Measurements from ENCODE around the gene PCBP3.

PCBP3 gene

GRCh38 chr21:45802425-45802824 lies 158.9 kb downstream of the PCBP3 start:
- Histone ChIP-seq H3F3A (ENCODE audit: insufficient read depth, low read length) (no peaks in the 10 kb centered on the region), H3K9ac (ENCODE audit: low read length) (no peak overlapping the region), H3K4me1 (ENCODE audit: low read length) (no peaks in the 10 kb centered on the region), H3K4me3 (ENCODE audit: low read length) (no peak overlapping the region), H3K4me2 (ENCODE audit: low read depth, low read length) (no peak overlapping the region), H2AFZ (ENCODE audit: low read length) (no peak overlapping the region), H3K27ac (ENCODE audit: low read length) (no peak overlapping the region), H3K79me2 (ENCODE audit: low read length) (no peaks in the 10 kb centered on the region), H3K9me3 (replicated peaks; ENCODE audit: insufficient read depth, low read length) (no peaks in the 10 kb centered on the region), H3K36me3 (replicated peaks; ENCODE audit: insufficient read depth, low read length) (no peaks in the 10 kb centered on the region), H3K9me2 (replicated peaks; ENCODE audit: insufficient read depth, low read length) (no peaks in the 10 kb centered on the region), H4K20me1 (ENCODE audit: insufficient read depth, low read length) (no peaks in the 10 kb centered on the region), H3K27me3 (replicated peaks; ENCODE audit: insufficient read depth, low read length) (no peaks in the 10 kb centered on the region)
- TF ChIP-seq EZH2phosphoT487 (IDR thresholded peaks at IDR 0.05; ENCODE audit: low read length) (no peak), EZH2 (optimal IDR thresholded peaks at IDR 0.05; ENCODE audit: low read depth, low read length) (no peak), CTCF (IDR thresholded peaks at IDR 0.05; ENCODE audit: low read length) (no peak)
- DNase-seq, result no peak

GRCh38 chr21:45802956-45803617 lies 159.6 kb downstream of the PCBP3 start:
- TF ChIP-seq CTCF (IDR thresholded peaks at IDR 0.05; ENCODE audit: low read length) (no peak), EZH2phosphoT487 (IDR thresholded peaks at IDR 0.05; ENCODE audit: low read length) (no peak), EZH2 (optimal IDR thresholded peaks at IDR 0.05; ENCODE audit: low read depth, low read length) (no peak)
- no peaks in the 10 kb centered on the region for H3K4me1 ChIP-seq (ENCODE audit: low read length)
- no peak overlapping the region for H3K4me3 ChIP-seq (ENCODE audit: low read length)
- H3K79me2 ChIP-seq (ENCODE audit: low read length), result no peaks in the 10 kb centered on the region
- H3K4me2 ChIP-seq (ENCODE audit: low read depth, low read length), result no peak overlapping the region
- no peaks in the 10 kb centered on the region for H4K20me1 ChIP-seq (ENCODE audit: insufficient read depth, low read length)
- no peaks in the 10 kb centered on the region for H3K9me2 ChIP-seq (replicated peaks; ENCODE audit: insufficient read depth, low read length)
- H2AFZ ChIP-seq (ENCODE audit: low read length), result no peak overlapping the region
- no peak for DNase-seq
- no peaks in the 10 kb centered on the region for H3K9me3 ChIP-seq (replicated peaks; ENCODE audit: insufficient read depth, low read length)
- H3K27ac ChIP-seq (ENCODE audit: low read length), result no peak overlapping the region
- no peaks in the 10 kb centered on the region for H3K27me3 ChIP-seq (replicated peaks; ENCODE audit: insufficient read depth, low read length)
- no peaks in the 10 kb centered on the region for H3F3A ChIP-seq (ENCODE audit: insufficient read depth, low read length)
- no peak overlapping the region for H3K9ac ChIP-seq (ENCODE audit: low read length)
- H3K36me3 ChIP-seq (replicated peaks; ENCODE audit: insufficient read depth, low read length), result no peaks in the 10 kb centered on the region

DNA sequence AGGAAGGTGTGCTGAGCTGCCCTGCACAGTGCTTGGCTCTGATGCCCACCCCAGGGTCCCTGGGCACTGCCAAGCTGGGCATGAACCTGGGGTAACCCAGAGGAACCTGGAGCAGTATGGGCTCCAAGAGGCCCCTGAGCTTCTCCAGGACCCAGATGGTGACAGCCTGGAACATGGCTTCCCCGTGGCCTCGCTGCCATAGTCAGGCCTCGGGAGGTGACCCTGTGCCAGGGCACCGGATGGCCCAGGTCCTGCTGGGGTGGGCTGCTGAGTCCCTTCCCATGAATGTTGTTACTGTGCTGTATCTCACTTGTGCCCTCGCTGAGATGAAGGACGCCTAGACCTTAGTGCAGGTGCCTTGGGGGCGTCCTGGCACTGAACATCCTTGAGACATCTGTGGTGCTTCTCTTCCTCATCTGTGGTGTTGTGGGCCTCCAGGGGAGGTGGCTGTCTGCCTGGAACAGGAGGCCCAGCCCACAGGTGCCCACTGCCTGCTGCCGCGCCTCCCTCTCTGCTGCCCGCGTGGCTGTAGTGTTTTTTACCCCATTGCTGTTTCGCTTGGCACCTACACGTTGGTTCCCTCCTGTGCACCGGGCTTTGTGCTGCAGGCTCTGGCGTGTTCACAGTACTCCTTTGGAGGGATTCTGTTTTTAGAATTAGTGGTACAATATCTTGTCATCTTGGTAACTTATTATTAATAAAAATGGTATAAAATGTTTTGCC lies 160.3 kb downstream of the PCBP3 start:
- no peak for TF ChIP-seq EZH2phosphoT487 (IDR thresholded peaks at IDR 0.05; ENCODE audit: low read length)
- TF ChIP-seq CTCF (IDR thresholded peaks at IDR 0.05; ENCODE audit: low read length), result no peak
- TF ChIP-seq EZH2 (optimal IDR thresholded peaks at IDR 0.05; ENCODE audit: low read depth, low read length), result no peak
- Histone ChIP-seq H3K36me3 (replicated peaks; ENCODE audit: insufficient read depth, low read length) (no peaks in the 10 kb centered on the region), H3K4me2 (ENCODE audit: low read depth, low read length) (no peak overlapping the region), H3K4me3 (ENCODE audit: low read length) (no peak overlapping the region), H3K27me3 (replicated peaks; ENCODE audit: insufficient read depth, low read length) (no peaks in the 10 kb centered on the region), H3K4me1 (ENCODE audit: low read length) (no peaks in the 10 kb centered on the region), H3K9me2 (replicated peaks; ENCODE audit: insufficient read depth, low read length) (no peaks in the 10 kb centered on the region), H2AFZ (ENCODE audit: low read length) (no peak overlapping the region), H3K79me2 (ENCODE audit: low read length) (no peaks in the 10 kb centered on the region), H3F3A (ENCODE audit: insufficient read depth, low read length) (no peaks in the 10 kb centered on the region), H4K20me1 (ENCODE audit: insufficient read depth, low read length) (no peaks in the 10 kb centered on the region), H3K27ac (ENCODE audit: low read length) (no peak overlapping the region), H3K9me3 (replicated peaks; ENCODE audit: insufficient read depth, low read length) (no peaks in the 10 kb centered on the region), H3K9ac (ENCODE audit: low read length) (no peak overlapping the region)
- DNase-seq, result no peak

Data from MM.1S (cell line).